Inferior parietal cortex (tissue), 1 donor: ENCODE measurements around the gene CHMP1B.

Source experiments
- DNase-seq: peaks from one replicate; pipeline ENCODE4 v3.0.0-alpha.2; 2016; ENCODE audit errors: extremely low spot score

The CHMP1B gene, protein sequence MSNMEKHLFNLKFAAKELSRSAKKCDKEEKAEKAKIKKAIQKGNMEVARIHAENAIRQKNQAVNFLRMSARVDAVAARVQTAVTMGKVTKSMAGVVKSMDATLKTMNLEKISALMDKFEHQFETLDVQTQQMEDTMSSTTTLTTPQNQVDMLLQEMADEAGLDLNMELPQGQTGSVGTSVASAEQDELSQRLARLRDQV

DNA sequence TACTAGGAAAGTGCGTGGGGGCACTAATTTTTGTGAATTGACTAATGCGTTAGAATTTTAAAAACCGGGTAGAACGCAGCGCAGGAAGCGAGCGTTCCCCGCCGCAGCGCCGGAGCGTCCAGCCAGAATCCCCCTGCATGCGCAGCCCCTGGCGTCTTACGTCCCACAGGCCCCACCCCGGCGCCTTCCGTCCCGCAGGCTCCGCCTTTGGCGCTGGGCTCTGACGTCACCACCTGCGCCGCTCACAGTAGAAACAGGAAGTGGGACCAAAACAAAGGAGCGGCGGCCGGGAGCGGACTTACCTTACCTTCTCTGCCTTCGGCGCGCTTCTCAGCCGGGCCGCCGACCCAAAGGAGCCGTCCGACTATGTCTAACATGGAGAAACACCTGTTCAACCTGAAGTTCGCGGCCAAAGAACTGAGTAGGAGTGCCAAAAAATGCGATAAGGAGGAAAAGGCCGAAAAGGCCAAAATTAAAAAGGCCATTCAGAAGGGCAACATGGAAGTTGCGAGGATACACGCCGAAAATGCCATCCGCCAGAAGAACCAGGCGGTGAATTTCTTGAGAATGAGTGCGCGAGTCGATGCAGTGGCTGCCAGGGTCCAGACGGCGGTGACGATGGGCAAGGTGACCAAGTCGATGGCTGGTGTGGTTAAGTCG, at the start of gene CHMP1B:
CHMP1B (plus strand) TSS at position 268 of the 660 bp plus-strand sequence; CDS start at position 367, 99 bp downstream.
- peak; percentile 97 for DNase-seq

DNA sequence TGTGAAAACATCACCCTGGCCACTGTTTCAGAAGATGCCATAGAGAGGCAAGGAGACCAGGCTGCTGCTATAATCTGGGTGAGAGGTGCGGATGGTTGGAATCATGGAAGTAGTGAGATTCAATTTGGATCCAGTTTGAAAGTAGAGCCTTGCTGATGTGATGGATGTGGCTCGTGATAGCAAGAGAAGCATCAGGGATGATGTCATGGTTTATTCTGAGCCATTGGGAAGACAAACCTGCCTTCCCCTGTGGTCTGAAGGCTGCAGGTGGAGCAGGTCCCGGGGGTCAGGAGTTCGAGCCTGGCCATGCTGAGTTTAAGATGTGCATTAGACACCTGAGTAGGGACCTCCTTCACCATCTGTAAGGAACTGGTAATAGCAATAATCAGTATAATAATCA, 49.6 kb upstream of the CHMP1B start:
- DNase-seq: no peak

DNA sequence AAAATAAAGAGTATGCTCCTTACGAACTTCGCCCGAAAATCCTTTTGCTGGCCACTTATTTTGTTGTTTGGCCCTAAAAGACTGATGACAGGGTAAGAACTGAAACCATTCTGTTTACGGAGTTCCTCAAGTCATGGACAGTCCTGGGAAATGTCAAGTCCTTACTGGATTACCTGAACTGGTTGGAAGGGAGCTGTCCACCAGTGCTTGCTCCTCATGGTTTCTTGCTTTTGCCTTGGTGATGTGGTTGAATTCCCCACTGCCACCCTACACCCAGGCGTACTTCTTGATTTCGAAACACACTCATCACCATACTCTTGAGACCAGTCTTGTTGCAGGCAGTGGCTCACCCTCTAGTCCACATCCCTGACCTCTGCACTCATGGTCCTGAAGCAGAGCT, 49.1 kb upstream of the CHMP1B start:
- no peak for DNase-seq

DNA sequence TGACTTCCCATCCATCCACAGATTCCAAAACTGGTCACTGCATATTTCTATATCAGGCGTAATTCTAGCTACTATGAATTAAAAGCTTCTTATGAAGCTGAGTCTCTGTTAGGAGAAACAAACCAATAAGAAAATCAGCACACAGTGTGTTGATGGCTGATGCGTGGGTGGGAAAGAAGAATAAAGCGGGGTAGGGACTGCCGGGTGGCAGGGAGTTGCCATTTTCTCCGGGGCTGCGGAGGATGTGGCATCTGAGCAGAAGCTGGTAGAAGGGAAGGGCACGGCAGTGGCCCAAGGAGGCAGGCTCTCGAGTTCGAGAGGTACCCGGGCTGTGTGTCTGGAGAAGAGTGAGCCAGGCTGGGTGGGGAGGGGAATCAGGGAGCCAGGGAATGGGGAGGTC, 48.6 kb upstream of the CHMP1B start:
- no peak for DNase-seq

DNA sequence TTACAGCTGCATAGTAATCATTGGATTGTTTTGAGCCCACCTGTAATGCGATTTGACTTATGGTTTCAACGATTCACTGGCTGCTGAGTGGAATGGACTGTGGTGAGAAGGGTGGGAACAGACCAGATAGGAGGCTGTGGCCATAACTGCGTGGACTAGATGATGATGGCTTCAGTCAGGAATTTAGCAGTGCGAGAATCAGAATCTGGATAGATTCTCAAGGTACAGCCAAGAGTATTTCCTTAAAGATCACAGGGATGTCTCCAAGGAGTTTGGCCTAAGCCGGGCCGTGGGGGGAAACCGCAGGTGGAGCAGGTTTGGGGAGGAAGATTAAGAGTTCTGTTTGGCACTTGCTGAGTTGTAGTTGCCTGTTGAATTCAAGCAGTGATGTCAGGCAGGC, 44.0 kb upstream of the CHMP1B start:
- no peak for DNase-seq

DNA sequence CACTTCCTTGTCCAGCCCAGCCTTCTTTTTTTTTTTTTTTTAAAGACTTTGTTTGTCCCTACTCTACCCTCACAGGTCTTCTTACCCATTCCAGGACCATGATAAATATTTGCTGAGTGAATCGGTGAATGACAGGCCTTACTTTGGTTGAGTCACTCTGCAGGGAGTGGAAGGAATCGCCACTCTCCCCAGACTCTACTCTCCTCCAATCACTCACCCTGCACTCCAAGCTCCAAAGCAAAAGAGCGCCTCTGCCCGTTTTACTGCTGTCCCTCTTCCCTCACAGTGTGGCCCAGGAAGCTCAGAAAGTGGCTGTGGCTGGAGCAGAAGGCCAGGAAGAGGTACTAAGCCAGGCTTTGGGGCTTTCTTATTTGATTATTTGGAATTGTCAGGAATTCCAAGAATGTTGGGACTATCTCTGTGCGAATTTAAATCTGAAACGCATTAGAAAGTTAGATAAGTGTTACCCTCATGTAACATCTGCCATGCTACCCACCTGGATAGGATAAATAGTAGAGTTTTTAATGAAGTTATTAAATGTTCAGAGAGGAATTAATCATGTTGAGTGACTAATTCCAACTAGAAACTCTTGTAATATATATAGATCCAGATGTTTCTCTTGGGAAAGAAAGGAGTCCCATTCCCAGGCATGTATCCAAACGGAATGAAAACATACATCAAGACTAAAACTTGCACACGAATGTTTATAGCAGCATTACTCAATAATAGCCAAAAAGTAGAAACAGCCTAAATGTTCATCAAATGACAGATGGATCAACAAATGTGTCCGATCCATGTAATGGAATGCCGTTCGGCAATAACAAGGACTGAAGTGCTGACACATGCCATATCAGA, 43.0 kb upstream of the CHMP1B start:
- no peak for DNase-seq

DNA sequence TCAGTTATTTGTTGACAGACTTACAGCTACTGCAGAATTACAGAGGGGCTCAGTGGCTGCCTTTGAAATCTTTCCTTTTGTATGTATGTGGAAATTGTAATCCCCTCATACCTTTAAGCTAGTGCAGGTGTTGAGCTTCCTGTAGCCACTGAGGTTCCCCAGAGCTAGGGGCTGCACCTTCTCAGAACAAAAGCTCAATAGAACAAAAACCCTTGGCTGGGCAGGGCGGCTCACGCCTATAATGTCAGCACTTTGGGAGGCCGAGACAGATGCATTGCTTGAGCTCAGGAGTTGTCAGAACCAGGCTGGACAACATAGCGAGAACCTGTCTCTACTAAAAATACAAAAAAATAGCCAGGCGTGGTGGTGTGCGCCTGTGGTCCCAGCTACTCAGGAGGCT, 41.3 kb upstream of the CHMP1B start:
- DNase-seq: no peak

DNA sequence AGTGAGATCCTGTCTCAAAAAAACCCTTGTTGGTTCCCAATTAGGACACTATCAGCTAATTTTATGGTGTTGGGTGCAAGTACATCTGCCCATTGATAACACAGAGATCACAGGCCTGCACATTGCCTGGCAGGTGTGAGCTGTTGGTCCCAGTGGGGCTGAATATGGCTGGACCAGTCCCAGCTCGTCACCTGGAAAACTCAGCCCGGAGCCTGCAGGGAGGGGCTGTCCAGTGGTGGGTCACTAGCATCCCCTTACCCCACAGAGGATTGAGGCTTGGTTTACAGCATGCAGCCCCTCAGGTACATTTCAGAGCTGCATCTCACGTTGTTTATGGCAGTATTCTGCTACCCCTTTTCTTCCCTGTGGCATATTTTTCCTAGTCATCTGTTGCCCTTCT, 40.8 kb upstream of the CHMP1B start:
- DNase-seq: no peak

DNA sequence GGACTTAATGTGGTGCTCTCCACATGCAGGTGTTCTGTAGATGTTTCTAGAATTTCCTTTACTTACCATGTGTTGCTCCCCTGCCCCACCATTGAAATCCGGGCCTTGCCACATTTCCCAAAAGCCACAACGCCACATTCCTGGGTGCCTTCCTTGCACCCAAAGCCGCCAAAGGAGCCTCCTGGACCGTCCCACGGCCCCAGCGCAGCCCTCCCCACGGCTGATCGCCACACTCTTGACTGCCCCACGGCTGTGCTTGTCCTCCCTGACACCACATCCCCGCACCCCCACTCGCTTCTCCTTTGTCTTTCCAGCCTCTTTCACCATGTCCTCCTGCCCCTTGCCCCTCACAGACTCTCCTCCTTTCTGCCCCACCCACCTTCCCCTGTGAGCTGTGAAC, 40.2 kb upstream of the CHMP1B start:
- DNase-seq: no peak

DNA sequence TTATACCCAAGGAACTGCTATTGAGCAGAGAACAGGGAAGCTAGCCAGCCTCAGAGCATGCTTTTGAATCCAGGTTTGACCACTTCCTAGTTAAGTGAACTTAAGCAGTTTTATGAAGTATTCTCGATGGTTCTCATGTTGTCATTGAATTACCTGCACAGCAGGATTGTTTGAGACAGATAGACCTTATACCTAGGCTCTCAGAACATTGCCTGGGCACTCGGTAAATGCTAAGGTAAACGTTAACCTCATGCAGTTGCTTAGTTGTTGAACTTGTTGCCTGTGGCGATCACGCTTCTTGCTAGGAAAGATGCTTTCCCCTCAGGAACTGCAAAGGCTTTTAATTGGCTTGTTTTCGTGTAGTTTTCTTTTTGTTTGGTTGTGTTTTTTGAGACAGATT, 34.0 kb upstream of the CHMP1B start:
- no peak for DNase-seq

DNA sequence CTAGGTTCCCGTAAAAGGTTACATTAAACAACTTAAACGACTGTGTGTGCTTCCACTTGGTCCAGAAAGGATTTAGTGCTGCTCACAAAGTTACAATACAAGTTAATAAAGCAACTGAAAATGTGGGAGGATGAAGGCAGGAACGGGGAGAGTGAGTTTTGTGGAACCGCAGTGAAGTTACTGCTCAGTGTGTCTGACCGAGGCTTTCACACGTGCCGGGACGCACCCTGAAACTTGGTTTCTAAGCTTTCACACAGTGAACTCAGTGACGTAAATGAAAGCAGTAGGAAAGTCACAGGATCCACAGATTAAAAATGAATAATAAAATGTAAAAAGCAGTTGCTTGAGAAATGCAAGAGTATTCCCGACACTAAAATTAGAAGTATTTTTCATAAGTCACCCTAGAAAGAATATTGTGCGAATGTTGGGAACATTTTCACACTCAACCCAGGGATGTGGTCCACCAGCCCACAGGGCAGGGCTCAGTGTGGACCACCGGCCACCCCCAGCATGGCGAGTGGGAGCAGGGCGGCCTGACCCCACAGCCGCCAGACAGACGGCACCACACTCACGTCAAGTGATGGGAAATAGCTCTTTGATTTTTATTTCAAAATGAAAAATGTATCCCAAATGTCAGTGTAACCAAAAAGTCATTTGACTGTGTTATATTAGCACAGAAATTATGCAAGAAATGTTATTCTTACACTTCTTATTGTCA, 32.6 kb upstream of the CHMP1B start:
- DNase-seq: no peak

DNA sequence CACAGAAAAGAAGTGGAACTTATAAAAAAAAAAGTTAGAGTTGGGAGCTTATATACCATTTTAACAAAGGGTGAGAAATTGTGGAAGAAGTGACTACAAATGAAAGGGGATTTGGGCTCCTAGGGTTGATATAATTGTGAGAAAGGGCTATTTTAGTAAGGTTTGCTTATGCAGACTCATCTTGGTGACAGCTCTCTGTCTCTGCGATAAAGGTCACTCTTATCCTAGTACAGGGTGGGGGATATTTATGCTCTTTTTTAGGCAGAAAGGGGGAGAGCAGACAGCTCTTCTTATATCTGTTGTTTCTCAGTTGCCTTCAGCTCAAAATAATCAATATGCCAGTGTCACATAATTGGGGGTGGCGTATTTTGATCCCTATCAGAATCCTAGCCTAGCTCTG, 31.3 kb upstream of the CHMP1B start:
- DNase-seq: no peak

DNA sequence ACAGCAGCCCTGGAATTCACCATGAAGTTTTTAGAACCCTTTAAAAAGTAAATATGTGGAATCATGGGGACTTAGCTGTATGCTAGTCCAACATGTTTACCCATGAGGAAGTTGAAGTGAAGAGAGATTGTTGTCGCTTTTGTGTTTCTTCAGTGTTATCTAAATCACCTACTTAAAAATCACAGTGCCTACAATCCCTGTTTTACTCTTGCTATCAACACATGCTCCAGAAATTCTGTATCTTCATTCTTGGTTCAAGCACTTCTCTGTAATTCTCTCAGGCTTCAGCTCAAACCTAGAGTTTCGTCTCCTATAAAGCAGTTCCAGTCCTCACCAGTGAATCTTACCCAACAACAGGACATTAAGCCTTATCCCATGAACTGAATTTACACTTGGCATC, 30.5 kb upstream of the CHMP1B start:
- DNase-seq: no peak

DNA sequence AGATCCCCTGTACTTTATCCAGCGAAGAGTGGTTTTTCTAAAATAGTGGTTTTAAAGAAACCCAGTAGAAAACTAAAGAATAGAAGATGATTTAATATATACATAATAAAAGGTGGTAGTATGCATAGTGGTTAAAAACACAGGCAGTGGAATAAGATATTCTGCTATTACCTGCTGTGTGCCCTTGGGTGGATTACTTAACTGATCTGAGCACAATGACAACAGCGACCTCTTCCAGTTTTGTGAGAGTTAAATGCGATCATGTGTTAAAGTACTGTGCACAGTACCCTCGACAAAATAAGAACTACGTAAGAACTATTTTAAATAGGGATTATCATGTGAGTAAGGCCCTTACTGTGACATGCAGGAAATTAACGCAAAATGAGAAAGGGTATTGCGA, 30.0 kb upstream of the CHMP1B start:
- no peak for DNase-seq

DNA sequence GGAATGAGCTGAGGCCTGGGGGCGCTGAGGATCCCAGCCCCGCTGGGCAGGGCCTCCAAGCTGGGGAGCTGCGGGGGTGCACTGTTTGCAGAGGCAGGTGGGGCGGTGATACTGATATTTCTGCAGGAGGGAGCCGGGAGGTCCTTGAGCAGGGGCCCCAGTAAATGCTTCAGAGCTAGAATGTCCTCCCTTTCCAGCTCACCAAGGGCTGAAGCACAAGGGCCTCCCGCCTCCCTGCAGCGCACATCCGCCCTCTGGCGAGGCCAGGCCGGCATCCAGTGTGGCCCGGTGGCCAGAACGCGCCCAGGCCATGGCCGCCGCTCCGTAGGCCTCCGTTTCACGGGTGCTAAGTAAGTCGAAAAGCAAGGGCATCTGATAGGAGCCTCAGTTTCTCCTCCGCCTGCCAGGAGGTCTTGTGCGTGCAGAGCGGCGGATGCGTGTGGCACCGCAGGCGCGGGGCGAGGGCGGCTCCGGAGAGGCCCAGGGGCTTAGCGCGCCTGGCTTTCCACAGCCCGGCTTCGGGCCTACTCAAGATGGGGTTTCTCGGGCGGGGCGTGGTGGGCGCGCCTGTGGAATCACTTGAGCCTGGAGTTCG, 29.5 kb upstream of the CHMP1B start:
- no peak for DNase-seq

DNA sequence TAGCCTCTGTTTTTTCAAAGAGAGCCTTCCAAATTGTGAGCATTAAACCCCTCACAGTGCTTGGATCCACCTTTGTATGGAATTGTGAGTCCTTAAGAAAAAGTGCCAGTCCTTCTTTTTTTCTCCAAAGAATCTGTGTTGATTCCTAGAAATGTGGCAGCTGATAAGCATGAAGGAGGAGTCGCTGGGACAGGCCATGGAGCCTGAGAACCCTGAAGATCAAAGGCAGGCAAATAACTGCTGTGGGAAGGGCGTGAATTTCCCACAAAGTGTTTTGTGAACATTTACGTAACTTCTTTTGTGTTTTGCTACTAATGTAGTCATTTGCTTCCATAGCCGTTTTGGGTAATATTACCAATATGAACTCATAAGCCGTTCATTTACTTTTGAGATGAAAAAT, 27.7 kb upstream of the CHMP1B start:
- no peak for DNase-seq

DNA sequence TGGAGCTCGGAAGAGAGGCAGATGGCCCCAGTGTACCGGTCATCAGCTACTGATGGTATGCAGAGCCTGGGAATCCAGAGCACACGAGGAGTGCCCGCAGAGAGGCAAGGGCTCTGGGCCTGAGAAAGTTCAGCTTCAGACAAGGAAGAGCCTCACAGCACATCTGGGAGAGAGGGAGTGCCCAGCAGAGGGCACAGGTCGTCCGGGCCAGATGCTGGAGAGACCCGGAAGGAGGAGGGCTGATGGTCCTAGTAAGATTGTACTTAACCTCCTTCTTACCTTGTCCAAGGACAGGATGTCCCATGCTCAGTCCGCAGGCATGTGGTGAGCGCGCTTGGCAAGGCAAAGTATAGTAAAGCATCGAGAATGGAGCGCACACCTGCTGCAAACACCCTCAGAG, 24.4 kb upstream of the CHMP1B start:
- no peak for DNase-seq

DNA sequence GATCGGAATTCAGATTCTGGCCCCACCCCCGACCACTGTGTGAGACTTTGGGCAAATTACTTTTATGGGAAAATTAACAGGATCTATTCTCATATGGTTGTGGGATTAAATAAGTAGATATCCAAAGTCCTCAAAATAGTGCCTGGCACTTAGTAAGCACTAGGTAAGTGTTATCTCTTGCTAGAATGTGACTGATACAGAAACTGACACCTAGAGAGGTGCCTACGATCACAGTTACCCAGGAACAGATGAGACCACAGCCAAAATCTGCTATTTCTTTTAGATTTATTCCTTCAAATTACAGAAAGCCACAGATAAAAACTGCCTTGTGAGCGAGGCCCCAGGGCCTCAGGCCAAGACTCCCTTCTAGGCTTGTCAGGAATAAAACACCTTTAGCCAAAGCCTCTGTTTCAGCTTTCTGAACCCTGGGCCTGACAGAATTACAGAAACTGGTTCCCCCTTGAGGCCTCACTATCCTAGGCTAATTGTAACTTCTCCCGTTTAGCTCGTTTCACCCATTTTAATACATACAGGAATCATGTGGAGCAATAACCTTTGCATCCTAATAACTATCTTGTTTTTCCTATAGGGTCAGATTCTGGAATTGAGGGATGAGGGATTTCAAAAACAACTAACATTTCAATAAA, 22.3 kb upstream of the CHMP1B start:
- no peak for DNase-seq

DNA sequence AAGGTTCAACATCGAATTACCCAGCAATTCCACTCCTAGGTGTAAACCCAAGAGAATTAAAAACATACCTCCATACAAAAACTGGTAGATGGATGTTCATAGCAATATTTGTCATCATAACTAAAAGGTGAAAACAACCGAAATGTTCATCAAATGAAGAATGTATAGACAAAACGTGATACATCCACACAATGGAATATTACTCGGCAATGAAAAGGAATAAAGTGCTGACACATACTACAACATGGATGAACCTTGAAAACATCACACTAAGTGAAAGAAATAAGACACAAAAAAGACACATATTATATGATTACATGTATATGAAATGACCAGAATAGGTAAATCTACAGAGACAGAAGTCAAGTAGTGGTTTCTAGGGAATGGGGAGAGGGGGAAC, 20.6 kb upstream of the CHMP1B start:
- no peak for DNase-seq

DNA sequence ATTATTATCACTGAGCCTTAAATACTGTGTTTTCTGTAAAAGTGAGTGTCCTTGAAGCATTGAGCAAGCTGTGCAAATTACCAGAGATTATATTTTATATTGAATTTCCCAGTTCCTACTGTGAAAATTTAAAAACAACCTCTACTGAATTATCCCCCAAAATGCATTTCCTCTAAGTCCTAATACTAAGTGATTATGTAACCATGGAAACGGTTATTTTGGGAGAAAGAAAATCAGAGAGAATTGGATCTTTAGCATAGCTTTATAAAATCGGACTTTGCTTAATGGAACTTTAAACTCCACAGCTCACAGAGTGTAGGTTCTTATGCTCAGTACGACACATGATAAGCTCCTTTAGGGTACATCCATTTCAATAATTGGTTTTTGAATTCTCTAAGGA, 19.3 kb upstream of the CHMP1B start:
- no peak for DNase-seq

DNA sequence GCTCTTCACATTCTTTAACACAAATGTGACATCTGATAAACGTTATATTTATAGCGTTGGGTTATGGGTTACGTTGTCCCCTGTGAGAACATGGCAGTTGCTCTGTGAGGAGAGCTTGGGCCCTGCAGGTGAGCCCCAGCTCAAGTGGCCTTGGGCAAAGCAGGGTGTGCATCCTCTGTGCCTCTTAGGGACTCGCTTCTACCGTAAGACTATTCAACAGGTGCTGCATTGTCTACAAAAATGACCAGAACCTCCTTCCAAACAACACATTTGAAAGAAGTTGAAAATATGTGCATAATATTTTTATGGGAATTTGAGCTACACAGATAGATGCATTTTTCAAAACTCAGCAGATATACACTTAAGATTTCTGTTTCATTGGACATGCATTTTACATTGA, 16.4 kb upstream of the CHMP1B start:
- DNase-seq: no peak
